GM21526 (cell line): ENCODE measurements around the gene VSNL1.

Experiments used
- ATAC-seq: cut with Tn5 transposase; IDR thresholded peaks from one replicate; pipeline ENCODE4 v1.9.1; 2021; ENCODE audit warnings: moderate library complexity; ENCODE audit not compliant: unreplicated experiment, low FRiP score

VSNL1 gene

GRCh38 chr2:17607379-17607778 is 66.9 kb downstream of the VSNL1 start:
- no peak for ATAC-seq

GRCh38 chr2:17608251-17608650 is 67.8 kb downstream of the VSNL1 start:
- ATAC-seq: no peak

- ATAC-seq: no peak
These were observed 70.0 kb downstream of the VSNL1 start for GRCh38 chr2:17610521-17610920.

- no peak for ATAC-seq
These were observed 70.5 kb downstream of the VSNL1 start for GRCh38 chr2:17611036-17611435.

- no peak for ATAC-seq
These were observed 73.9 kb downstream of the VSNL1 start for GRCh38 chr2:17614174-17614930.

- ATAC-seq: no peak
These were observed 74.7 kb downstream of the VSNL1 start for GRCh38 chr2:17615147-17615546.

GRCh38 chr2:17615728-17616351 is 75.3 kb downstream of the VSNL1 start:
- no peak for ATAC-seq

GRCh38 chr2:17616405-17616804 is 75.9 kb downstream of the VSNL1 start:
- ATAC-seq: no peak

GRCh38 chr2:17617516-17617915 is 77.0 kb downstream of the VSNL1 start:
- ATAC-seq: no peak

GRCh38 chr2:17617955-17618354 is 77.5 kb downstream of the VSNL1 start:
- ATAC-seq: no peak

GRCh38 chr2:17620280-17620679 is 79.8 kb downstream of the VSNL1 start:
- no peak for ATAC-seq

GRCh38 chr2:17620841-17621240 is 80.3 kb downstream of the VSNL1 start:
- ATAC-seq: no peak

- ATAC-seq: no peak
These were observed 81.3 kb downstream of the VSNL1 start for GRCh38 chr2:17621781-17622180.

GRCh38 chr2:17625446-17625845 is 85.0 kb downstream of the VSNL1 start:
- ATAC-seq: no peak

- no peak for ATAC-seq
These were observed 86.5 kb downstream of the VSNL1 start for GRCh38 chr2:17626986-17627385.

- no peak for ATAC-seq
These were observed 86.9 kb downstream of the VSNL1 start for GRCh38 chr2:17627434-17627833.

GRCh38 chr2:17628349-17629261 is 88.1 kb downstream of the VSNL1 start:
- ATAC-seq: no peak

- no peak for ATAC-seq
These were observed 89.6 kb downstream of the VSNL1 start for GRCh38 chr2:17630089-17630488.

- ATAC-seq: no peak
These were observed 94.5 kb downstream of the VSNL1 start for GRCh38 chr2:17634997-17635396.

- no peak for ATAC-seq
These were observed 95.8 kb downstream of the VSNL1 start for GRCh38 chr2:17636257-17636656.
